ENCODE measurements around the gene SLC1A2.

The SLC1A2 gene

DNA sequence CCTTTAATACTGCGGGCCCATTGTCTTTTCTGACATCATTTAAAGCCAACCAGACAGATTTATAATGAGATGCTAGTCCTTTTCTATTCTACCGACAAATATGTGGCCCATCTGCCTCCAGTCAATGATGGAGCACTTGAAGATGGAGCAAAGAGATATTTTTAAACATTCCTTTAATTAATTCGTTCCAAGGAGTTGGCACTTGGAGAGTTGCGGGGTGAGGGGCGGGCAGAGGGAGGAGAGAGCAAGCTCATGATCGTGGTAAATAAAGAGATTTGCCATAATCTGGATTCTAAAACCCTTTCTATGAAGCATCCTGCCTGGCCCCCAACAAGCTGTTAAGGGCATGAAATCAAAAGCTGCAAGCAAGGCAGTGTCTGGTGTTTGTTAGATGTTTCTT lies 5.0 kb downstream of the SLC1A2 start:
- no peak for DNase-seq (ENCODE audit: low read depth in 2 of 3, low spot score in 2 of 3)

DNA sequence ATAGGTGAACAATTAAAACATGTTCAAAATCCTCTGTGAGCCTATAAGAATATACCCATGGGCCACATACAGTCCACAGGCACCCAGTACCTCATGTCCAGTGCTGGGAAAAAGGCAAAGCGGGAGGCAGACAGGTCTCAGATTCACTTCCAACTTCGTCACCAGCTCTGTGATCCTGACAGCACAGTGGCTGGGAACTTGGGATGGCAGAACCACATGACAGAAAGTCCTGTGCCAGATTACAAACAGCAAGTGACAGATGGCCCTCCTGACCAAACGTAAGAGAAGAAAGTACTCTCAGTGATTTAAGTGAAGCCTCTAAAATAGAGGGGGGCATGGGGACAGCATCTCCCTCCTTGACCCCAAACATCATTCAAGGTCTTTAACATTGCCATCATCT lies 5.8 kb downstream of the SLC1A2 start:
- no peak for DNase-seq (ENCODE audit: low read depth in 2 of 3, low spot score in 2 of 3)

DNA sequence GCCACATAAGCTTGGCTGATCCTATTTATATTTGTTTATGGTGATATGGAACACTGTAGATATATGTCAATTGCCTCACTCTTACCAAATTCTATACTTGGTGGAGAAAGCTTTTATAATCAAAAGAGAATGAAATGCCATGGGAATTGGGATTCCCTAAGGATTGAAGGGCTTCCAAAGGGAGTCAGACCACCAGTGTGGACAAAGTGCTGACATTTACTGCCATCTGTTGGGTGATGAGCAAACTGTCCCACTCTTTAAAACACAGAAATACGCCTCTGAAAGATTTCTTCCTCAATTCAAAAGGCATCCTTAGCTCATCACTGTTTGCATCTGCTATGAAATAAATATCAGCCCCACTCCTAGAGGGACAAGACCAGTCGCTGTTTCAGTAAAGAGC lies 7.1 kb downstream of the SLC1A2 start:
- no peak for DNase-seq (ENCODE audit: low read depth in 2 of 3, low spot score in 2 of 3)

DNA sequence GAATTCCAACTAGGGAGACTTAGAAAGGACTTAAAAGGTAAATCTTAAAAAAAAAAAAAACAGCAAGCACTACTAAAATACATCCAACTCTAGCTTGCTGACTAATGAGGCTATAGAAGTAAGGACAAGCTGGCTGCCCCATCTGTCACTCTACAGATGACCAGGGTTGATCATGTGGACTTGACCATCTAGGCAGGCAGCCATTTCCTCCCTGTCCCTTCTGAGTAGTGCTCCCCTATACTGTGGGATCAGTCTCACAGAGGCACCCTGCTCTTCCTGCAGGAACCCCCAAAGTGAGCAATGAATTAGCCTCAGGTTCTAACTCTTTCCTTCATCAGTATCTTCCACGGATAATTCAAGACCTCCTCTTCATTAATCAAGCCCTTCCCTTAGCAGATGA lies 12.3 kb downstream of the SLC1A2 start:
- DNase-seq (ENCODE audit: low read depth in 2 of 3, low spot score in 2 of 3) = no peak

DNA sequence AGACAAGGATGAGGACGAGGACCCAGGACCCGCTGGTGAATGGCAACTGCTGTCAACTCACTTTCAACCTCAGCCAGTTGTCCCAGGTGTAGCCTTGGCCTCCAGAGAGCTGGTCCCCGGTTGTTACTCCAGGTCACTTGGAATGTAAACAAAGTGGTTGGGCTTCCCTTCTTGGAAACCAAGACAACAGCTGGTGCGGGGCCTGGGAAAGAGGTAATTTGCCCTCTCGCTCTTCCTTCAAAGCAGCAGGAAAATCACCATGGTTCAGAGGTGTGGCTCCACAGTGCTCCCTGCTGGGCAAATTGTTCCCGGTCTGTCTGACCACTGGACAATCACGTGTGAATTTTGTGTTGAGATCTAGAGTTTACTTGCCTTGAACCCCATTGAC lies 15.0 kb downstream of the SLC1A2 start:
- DNase-seq (ENCODE audit: low read depth in 2 of 3, low spot score in 2 of 3) = no peak

DNA sequence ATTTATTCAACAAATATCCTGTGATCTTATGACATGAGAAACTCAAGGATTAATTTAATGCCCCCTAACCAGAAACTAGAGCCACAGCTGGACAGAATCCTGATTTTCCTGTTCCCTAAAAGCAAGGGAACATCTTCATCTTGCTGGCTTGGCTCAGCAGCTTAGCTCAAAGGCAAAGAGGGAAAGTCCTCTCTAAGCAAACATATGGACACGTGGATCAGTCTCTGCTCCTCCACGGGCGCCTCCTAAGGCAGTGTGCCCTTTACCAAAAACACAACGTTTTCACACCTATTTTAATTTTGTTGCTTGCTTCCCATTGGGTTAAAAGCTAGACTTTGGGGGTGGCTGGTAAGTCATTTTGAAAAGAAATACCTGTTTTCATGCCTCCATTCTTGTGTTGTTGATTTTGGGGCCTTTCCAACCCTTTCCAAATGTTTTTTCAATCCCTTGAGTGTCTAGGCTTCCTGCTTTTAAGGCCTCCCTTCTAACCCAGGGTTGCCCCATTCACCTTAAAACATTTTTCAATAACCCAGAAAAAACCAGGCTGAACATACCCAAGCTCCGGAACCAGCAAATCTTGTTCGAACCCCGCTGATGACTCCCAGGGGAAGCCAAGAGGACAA lies 15.5 kb downstream of the SLC1A2 start:
- DNase-seq (ENCODE audit: low read depth in 2 of 3, low spot score in 2 of 3) = no peak

DNA sequence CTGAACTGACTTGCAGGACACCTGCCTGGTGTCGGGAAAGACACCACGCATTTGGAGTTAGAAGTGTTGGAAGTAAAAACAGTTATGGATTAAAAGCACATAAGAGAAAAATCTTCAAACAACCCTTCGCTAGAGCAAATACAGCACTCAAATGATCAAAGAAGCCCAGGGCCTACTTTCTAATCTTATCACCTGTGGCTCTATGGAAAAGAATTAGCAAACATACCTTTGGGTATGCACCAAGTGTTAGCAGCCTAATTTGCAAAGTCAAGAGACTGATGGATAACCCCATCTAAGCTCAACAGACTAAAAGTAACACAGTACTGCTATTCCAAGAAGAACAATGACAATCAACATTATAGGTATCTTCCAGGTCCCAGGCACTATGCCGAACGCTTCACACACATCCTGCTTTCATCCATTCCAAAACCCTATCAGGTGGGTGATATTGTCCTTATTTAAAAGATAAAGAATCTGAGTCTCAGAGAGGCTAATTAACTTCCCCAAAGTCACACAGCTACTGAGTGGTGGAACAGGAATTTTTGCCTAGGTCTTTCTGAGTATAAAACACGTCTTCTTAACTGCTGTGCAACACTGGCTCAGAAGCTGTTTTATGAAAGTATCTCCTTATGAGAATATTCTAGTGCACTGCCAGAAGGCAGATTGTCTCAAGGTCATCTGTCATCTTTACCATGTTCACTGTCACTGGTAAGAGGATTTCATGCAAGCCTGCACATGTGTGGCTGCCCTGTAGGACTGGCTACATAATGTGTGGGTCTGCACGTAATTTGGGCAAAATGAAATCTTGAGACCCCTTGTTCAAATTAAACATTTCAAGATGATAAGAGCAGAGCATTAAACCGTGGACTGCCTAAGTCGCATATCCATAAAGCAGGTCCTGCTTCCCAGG lies 16.4 kb downstream of the SLC1A2 start:
- no peak for DNase-seq (ENCODE audit: low read depth in 2 of 3, low spot score in 2 of 3)

DNA sequence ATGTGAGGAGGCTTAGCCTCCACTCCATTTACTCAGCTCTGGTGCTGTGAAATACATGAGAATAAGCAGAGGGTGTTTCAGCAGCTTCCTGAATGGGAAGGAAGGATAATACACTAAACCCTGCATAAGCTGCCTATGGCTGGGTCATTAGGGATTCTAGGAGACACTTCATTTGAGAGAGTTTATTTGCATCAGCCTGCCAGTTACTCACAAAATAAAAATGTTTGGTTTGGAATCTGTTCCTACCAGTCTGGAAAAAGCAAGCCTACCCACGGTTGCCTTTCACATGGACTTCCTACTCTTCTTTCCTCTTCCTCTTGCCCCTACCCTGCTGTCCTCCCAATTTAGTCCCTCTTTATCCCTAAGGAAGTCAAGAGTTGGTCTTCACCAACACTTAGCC lies 20.5 kb downstream of the SLC1A2 start:
- DNase-seq (ENCODE audit: low read depth in 2 of 3, low spot score in 2 of 3) = no peak

DNA sequence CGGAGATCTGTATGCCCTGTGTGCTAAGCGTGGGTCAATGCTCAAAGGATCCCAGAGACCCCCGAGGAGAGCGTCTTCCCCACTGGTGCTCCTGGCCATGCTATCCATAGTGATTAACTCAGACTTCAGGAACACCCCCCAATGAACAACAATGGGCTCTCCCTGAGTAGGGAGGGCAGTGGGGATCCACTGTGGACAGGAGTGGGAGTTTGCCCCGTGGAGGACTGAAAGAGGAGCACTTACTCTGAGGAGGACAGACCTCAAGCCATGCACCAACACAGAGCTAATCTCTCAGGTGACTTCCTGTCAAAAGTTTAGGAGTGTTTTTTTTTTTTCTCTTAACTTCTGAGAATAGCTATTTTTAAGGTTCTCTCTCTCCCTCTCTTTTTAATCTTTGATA lies 24.4 kb downstream of the SLC1A2 start:
- DNase-seq (ENCODE audit: low read depth in 2 of 3, low spot score in 2 of 3) = no peak

DNA sequence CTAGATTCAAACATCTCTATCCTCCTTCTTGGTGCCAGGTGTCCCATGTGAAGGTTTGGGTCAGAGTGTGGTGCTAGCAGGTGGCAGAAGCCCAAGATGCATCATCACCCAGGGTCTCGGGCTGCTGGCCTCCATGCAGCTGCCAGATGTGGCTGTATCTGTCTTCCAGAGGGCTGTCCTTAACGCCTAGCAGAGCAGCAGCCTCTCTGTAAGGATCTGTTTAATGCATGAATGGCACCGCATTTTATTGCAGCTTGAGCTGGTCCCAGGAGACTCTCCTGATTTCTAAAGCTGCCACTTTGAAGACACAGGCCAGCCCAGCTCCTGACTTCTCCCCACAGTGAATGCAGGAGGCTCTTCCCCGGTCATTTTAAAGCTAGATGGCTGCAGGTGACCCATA lies 26.3 kb downstream of the SLC1A2 start:
- DNase-seq (ENCODE audit: low read depth in 2 of 3, low spot score in 2 of 3) = no peak

DNA sequence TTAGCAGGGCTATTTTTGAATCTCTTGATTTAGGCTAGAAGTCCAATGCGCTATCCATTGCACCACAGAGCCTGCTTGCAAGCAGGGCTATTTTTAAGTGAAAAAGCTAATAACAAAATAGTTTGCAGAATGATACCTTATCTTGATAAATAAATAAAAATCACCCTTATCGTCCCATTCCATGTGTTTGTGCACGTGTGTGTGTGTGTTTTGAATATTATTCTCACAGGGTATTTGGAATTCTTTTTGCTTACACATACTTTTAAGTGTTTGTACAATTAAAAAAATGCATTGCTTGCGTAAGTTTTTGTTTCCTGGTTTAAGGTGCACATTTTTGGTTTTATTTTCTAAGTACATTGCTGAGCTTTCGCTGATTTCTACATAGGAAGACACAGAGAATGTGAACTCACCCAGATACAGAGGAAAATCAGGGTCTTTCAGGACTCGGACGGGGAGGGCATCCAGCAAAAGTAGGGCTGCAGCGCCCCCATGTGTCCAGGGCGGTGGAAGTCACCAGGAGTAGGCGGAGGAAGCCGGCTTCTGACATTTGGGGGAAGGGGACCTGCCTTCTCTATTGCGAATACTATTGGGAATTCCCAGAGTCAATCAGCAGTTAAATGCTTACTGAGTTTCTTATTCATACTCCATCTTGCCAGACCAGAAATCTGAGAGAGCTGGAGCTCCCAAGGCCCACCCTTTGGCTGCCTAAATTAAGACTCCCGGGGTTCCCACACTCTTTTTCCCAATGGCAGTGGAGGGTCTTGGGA lies 27.3 kb downstream of the SLC1A2 start:
- peak; percentile 62 to 88 (median 83) for DNase-seq (ENCODE audit: low read depth in 2 of 3, low spot score in 2 of 3)

DNA sequence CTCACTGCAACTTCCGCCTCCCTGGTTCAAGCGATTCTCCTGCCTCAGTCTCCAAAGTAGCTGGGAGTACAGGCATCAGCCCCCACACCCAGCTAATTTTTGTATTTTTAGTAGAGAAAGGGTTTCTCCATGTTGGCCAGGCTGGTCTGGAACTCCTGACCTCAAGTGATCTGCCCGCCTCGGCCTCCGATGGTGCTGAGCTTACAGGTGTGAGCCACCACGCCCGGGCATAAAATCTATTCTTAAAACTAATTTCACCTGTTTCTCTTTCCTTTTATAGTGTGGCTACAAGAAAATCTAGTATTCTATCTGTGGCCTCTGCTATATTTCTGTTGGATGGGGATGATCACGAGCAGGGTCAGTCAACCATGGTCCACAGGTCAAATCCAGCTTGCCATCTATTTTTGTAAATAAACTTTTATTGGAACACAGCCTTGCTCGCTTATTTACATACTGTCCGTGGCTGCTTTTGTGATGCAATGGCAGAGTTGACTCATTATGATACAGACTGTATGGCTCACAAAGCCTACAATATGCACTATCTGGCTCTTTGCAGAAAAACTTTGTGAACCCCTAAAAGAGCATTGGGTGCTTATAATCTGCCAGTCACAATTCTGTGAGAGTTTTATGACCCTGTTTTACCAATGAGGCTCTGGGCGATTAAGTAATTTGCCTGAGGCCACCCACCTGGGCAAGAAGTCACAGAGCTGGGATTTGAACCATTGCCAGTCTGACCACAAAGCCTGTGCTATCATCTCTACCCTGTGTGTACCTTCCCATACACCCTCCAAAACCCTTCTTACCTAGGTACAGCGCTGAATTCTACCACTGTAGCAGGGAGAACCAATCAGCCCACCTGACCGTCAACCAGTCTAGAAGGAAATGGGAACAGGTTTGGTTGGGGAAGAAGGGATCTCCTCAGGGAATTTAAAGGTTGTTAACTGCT lies 28.3 kb downstream of the SLC1A2 start:
- DNase-seq (ENCODE audit: low read depth in 2 of 3, low spot score in 2 of 3) = no peak

DNA sequence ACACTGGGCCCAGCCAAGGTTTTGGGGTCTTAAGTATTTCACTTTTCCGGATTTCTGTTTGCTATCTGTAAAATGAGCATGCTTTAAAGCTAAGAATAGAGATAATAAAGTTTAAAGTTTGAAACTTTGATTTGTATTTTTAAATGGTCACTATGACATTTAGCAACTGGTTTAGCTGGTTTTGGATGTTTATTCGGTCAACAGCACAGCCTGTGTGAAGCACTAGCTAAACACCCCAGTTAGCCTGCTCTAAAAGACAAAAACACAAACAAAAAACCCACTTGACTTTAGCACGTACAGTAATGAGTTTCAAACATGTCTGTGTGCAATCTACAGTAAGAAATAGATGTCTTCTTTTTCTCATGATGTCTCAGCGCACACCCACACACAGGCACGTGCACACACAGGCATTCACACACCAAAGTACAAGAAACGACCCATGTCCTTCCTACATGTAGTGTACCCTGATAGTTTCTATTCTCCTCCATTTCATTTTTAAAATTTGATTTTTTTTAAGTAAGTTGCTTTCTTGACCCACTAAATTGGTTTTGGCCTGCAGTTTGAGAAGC lies 29.4 kb downstream of the SLC1A2 start:
- no peak for DNase-seq (ENCODE audit: low read depth in 2 of 3, low spot score in 2 of 3)

DNA sequence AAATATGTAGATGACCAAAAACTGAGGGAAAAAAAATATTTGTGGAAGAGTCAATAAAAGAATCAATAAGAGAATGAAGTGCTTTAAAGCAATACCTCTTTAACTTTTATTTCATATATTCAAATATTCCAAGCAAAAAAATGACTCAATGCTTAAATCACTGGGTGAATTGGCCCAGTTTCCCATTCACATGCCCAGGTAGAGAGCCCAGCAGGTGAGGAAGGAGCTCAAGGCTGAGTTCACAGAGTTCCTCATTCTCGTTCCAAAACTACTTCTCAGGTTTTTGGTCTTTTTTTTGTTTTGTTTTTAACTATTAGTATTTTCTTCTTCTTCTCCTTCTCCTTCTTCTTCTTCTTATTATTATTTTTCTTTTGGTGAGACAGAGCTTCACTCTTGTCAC lies 30.2 kb downstream of the SLC1A2 start:
- no peak for DNase-seq (ENCODE audit: low read depth in 2 of 3, low spot score in 2 of 3)

DNA sequence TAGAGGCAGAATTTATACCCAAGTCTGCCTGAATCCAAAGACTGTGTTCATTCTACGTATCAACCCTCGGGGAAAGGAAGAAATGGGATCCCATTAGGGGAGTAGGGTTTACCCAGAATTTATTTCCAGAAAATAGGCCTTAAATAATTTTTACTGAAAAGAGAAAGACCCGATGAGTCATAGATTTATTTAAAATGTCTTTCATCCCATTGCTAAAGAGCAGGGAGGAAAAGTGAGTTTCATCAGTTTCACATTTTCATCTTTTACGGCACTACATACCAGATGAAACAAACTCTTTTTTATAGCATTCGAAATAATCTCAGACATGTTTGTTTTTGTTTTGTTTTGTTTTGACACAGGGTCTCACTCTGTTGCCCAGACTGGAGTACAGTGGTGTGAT lies 31.3 kb downstream of the SLC1A2 start:
- no peak for DNase-seq (ENCODE audit: low read depth in 2 of 3, low spot score in 2 of 3)

DNA sequence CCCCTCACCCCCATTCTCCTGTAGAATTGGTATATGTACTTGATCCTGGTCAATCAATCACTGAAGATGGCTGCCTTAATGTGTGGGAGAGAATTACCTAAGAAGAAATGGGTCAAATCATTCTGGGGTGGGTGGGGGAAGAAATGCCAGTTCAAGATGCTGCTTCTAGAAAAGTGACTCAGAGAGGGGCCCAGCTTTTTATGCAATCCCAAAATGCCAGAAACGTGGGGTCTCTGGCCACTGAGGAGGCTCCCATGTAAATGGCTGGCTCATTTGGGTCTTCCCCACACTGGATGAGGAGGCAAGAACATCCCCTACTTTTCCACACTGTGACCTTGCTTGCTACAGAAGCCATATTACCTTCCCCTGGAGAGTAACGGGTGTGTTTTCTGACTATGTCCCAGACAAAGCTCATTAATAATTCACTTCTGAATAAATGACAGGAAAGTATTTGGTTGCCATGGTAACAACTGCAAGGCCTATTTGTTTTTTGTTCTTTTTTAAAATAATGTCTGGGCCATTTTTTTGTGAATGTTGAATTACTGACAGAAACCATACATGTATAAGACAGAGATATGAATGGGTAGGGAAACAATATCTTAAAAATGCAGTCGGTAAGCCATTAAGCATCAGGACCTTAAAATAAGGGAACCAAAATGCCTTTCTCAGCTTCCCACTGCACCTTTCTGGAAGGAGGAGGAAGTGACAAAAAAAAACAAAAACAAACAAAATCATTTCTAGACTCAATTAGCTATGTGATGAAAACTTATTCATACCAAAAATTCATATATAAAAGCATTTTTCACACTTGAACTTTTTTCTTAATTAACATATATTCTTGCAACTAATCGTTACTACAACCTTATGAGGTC lies 32.0 kb downstream of the SLC1A2 start:
- no peak for DNase-seq (ENCODE audit: low read depth in 2 of 3, low spot score in 2 of 3)

DNA sequence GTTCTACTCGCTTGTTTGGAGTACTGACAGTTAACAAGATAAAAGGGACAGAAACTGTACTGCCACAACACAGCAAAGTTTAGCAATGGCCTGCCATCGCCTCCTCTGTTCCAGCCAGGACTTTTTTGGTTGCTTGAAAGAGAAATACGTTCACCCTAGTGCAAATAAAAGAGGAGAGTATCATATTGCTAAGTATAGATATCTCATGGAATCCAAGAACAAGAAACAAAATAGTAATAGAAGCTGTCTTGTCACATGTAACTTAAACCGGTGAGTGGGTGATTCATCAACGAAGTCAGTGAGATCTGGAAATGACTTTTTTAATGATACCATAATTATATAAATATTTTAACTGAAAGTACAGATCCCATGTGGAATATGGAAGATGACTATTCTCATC lies 35.4 kb downstream of the SLC1A2 start:
- DNase-seq (ENCODE audit: low read depth in 2 of 3, low spot score in 2 of 3) = no peak

DNA sequence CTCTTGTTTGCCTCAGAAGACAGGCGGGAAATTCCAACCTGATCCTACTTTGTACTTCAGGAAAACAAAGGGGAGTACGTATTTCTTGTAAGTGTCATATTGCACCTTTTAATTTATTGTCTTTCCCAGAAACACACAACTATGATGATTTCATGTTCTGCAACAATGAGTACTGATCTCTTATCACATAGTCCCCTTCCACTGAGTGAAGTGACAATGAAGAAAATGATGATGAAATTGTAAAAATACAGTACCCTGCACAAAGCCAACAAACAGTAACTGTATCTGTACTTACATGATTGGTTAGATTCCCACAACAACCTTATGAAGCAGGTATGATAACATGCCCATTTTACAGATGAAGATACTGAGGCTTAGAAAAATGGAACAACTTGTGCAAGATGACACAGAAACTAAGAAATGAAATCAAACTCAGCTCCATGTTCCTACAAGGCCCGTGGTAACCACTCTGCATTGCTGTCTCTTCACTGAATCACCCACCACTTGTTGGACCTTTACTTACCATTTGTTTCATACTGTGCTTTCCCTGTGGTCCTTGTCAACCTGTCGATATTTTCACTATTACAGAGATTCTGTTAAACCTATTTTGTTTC lies 37.5 kb downstream of the SLC1A2 start:
- no peak for DNase-seq (ENCODE audit: low read depth in 2 of 3, low spot score in 2 of 3)

DNA sequence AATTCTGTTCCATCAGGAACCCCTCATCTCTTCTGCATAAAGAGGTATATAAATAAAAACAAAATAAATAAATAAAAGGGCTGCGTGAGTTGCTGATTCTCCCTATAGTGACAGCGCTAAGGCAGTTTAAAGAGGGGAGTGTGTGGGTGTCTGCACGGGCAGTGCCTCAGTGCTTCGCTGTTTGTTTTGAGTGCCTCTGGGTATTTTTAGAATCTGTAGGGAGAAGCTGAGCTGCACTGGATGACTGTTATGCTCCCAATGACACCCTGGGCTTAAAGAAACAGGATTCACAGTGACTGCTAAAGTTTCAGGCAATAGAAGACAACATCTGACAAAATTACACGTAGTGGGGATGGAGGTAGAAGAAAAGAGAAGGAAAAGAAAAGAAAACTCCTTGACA lies 38.8 kb downstream of the SLC1A2 start:
- DNase-seq (ENCODE audit: low read depth in 2 of 3, low spot score in 2 of 3) = no peak

Data from activated CD8-positive, alpha-beta memory T cell treated with anti-CD3 and anti-CD28 coated beads for 48 hours (primary cell).